AG10803 (cell line): ENCODE measurements around the gene SLC5A7.

Experiments used
- DNase-seq: peaks from one replicate; pipeline ENCODE4 v3.0.0; 2010; ENCODE audit warnings: low read depth
- H3K4me3 ChIP-seq: 2 replicates; pipeline ENCODE4 v1.5.1; 2011; ENCODE audit warnings: mild to moderate bottlenecking, low read length, control low read depth
- CTCF ChIP-seq: conservative IDR thresholded peaks from 2 replicates; pipeline ENCODE4 v1.5.1; 2011; ENCODE audit warnings: mild to moderate bottlenecking, low read length, control low read depth, inconsistent platforms

The SLC5A7 gene

GRCh38 chr2:108061439-108062042 is 75.2 kb downstream of the SLC5A7 start:
- H3K4me3 ChIP-seq = no peak overlapping the region
- TF ChIP-seq CTCF = no peak
- DNase-seq = no peak
